BE2C (cell line): ENCODE results near the gene ANO10.
"Not testable (repeated sequence)": the region's sequence is repeated elsewhere in the genome, so short reads cannot be mapped to it uniquely, and the experiment has no call there.

Experiments used
- DNase-seq: peaks from one replicate; pipeline ENCODE4 v3.0.0-alpha.2; 2020
- H3K27me3 ChIP-seq: fragments of 250-450 bp; sonication (Bioruptor Pico); 2 replicates; pipeline ENCODE4 v1.5.1; 2020; ENCODE audit warnings: mild to moderate bottlenecking
- H3K36me3 ChIP-seq: fragments of 250-450 bp; sonication (Bioruptor Pico); 2 replicates; pipeline ENCODE4 v1.5.1; 2020; ENCODE audit warnings: mild to moderate bottlenecking
- H3K4me1 ChIP-seq: fragments of 250-450 bp; sonication (Bioruptor Pico); 2 replicates; pipeline ENCODE4 v1.5.1; 2020
- H3K4me3 ChIP-seq: 2 replicates; pipeline ENCODE4 v1.5.1; 2011; ENCODE audit warnings: low read depth, low read length
- H3K9me3 ChIP-seq: fragments of 250-450 bp; sonication (Bioruptor Pico); 2 replicates; pipeline ENCODE4 v1.5.1; 2020
- TF ChIP-seq, protein P1 (sequence below): IDR thresholded peaks from 2 replicates; pipeline ENCODE4 v1.5.1; 2012; ENCODE audit warnings: mild to moderate bottlenecking, low read depth, low read length

The ANO10 gene

DNA sequence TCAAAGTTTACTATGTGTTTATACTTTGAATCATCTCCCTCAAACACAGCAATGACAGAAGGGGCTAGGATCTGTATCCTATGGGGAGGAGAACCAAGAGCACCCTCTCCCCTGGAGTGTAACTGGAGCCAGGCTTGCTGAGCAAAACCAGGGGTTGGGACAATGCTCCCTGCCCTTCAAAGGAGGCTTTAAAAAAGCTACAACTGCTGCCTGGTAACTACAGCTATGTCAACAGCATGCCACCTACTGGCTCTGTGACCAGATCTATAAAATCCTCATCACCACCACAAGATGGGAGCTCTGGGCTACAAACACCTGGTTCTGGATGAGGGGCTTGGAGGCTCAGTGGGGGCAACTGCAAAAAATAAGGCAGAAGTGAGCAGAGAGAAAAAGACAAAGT lies 61.9 kb downstream of the ANO10 start:
- H3K27me3 ChIP-seq = no peaks in the 10 kb centered on the region
- H3K9me3 ChIP-seq = no peaks in the 10 kb centered on the region
- TF ChIP-seq, protein P1, sequence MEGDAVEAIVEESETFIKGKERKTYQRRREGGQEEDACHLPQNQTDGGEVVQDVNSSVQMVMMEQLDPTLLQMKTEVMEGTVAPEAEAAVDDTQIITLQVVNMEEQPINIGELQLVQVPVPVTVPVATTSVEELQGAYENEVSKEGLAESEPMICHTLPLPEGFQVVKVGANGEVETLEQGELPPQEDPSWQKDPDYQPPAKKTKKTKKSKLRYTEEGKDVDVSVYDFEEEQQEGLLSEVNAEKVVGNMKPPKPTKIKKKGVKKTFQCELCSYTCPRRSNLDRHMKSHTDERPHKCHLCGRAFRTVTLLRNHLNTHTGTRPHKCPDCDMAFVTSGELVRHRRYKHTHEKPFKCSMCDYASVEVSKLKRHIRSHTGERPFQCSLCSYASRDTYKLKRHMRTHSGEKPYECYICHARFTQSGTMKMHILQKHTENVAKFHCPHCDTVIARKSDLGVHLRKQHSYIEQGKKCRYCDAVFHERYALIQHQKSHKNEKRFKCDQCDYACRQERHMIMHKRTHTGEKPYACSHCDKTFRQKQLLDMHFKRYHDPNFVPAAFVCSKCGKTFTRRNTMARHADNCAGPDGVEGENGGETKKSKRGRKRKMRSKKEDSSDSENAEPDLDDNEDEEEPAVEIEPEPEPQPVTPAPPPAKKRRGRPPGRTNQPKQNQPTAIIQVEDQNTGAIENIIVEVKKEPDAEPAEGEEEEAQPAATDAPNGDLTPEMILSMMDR = no peak
- no peaks in the 10 kb centered on the region for H3K4me1 ChIP-seq
- no peak overlapping the region for H3K4me3 ChIP-seq
- H3K36me3 ChIP-seq = no peaks in the 10 kb centered on the region
- no peak for DNase-seq

DNA sequence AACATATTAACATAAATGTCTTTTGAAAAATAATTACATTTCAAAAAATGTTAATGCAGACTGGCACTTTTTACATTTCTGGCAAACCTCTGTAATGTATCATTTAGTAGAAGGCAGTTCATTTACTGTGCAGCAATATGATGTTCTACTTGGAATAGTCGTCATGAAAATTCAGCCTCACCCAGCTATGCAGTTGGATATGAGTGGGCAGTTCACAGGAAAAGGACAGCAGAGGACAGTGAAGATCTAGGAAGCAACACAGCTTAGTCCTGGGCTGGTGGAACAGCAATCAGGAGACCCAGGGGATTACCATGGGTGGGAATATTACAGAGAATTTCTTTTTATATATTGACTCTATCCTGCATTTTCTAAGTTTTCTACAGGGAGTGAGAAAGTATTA lies 63.6 kb downstream of the ANO10 start:
- TF ChIP-seq, protein P1 = no peak
- H3K4me1 ChIP-seq = no peaks in the 10 kb centered on the region

GRCh38 chr3:43549626-43550290 lies 72.1 kb downstream of the ANO10 start:
- Histone ChIP-seq H3K36me3 (no peaks in the 10 kb centered on the region), H3K4me3 (no peak overlapping the region), H3K9me3 (no peaks in the 10 kb centered on the region), H3K4me1 (no peaks in the 10 kb centered on the region), H3K27me3 (no peaks in the 10 kb centered on the region)
- TF ChIP-seq, protein P1 = no peak
- no peak for DNase-seq

More for the DNA sequence above, 63.6 kb downstream of the ANO10 start:
- no peak for DNase-seq
- no peak overlapping the region for H3K4me3 ChIP-seq
- no peaks in the 10 kb centered on the region for H3K36me3 ChIP-seq
- H3K9me3 ChIP-seq = no peaks in the 10 kb centered on the region
- no peaks in the 10 kb centered on the region for H3K27me3 ChIP-seq

DNA sequence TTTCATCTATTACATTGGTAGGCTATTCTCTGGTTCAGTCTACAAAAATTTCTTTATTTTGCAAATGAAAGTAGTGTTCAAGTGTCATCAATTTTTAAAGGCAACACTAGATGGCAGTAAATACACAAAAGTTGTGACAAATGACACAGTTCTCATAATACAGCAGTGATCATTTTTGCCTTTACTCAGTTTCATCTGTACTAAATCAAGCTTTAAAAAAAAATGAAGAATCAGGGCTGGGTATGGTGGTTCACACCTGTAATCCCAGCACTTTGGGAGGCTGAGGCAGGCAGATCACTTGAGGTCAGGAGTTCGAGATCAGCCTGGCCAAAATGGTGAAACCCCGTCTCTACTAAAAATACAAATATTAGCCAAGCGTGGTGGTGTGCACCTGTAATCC lies 77.5 kb downstream of the ANO10 start:
- H3K36me3 ChIP-seq, H3K4me3 ChIP-seq, DNase-seq, H3K9me3 ChIP-seq, H3K27me3 ChIP-seq, H3K4me1 ChIP-seq: not testable (repeated sequence)
- TF ChIP-seq, protein P1 = peak; percentile 26; the same call in 1 of the 2 replicates

- Histone ChIP-seq H3K36me3 (no peaks in the 10 kb centered on the region), H3K4me3 (no peak overlapping the region), H3K9me3 (no peaks in the 10 kb centered on the region), H3K4me1 (no peaks in the 10 kb centered on the region), H3K27me3 (no peaks in the 10 kb centered on the region)
- TF ChIP-seq, protein P1 = no peak
- no peak for DNase-seq
These were observed 79.3 kb downstream of the ANO10 start for GRCh38 chr3:43542328-43543043.

DNA sequence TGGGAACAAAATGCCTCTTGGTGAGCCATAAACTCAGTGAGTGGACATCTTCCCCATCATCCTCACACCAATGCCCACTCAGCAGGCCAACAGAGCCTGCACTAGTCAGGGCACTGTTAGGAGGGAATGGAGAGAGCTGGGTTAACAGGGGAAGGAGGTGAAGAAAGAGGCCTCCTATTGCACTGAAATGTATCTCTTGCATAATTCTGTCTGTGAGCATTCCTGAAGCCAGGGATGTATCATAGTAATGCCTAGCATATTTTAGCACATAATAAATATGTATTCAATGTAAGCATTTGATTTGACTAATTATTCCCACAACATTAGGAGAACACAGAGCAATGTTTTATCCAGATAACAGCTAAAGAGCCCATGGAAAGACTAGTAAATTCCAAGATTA lies 81.2 kb downstream of the ANO10 start:
- TF ChIP-seq, protein P1 = no peak
- H3K36me3 ChIP-seq = no peaks in the 10 kb centered on the region
- H3K27me3 ChIP-seq = no peaks in the 10 kb centered on the region
- H3K4me3 ChIP-seq = no peak overlapping the region
- no peak for DNase-seq
- no peaks in the 10 kb centered on the region for H3K4me1 ChIP-seq
- no peaks in the 10 kb centered on the region for H3K9me3 ChIP-seq
